SW 1271 (cell line): Measurements from ENCODE around the gene GPR15.
A peak's percentile ranks its signal among the peaks of the same experiment; 100 is the strongest.
"Not testable (repeated sequence)": the region's sequence is repeated elsewhere in the genome, so short reads cannot be mapped to it uniquely, and the experiment has no call there.

Experiments
- DNase-seq, 2 experiments: peaks; one replicate each; lab custom pipeline; 2025; lab: John Stamatoyannopoulos, UW

Gene GPR15

DNA sequence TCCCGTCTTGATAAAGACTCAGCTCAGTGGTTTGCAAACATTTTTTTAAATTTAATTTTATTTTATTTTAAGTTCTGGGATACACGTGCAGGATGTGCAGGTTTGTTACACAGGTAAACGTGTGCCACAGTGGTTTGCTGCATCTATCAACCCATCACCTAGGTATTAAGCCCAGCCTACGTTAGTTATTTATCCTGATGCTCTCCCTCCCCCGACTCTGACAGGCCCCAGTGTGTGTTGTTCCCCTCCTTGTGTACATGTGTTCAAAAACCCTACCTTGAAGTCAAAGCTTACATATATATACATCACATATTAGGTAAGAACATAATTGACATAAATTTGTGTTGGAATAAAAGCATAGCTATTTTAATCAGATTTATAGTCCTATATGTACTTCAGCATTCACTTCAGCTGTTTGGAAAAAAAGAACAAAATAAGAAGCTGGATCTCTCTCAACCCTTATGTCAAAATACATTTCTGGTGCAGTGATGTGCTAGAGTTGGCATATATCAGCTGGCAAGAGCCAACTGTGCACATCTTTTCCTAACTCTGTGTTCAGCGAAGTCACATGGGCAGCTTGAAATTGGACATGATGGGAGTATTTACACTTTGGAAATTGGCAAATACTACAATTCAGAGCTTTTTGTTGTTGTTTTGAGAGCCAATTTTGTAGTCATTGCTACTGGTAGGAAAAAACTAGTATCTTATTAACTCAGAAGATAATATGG is 26.5 kb downstream of the GPR15 start:
- DNase-seq, result no peak

DNA sequence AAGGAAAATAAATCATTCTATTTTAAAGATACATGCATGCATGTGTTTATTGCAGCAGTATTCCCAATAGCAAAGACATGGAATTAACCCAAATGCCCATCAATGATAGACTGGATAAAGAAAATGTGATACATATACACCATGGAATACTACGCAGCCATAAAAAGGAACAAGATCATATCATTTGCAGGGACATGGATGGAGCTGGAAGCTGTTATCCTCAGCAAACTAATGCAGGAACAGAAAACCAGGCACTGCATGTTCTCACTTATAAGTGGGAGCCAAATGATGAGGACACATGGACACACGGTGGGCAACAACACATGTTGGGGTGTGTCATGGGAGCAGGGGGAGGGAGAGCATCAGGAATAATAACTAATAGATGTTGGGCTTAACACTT is 28.0 kb downstream of the GPR15 start:
- DNase-seq, result not testable (repeated sequence)

DNA sequence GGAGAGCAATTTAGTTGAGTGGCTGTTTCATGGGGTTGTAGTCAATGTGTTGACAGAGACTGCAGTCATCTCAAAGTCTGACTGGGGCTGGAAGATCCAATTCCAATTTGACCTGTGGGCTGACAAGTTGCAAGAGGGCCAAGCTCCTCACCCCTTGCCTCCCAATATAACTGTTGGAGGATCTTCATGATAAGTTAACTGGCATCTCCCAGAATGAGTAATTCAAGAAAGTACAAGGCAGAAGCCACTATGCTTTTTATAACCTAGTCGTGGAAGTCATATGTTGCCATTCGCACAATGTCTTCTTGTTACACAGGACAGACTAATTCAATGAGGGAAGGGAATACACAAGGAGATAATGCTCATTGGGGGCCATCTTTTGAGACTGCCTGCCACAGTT is 29.1 kb downstream of the GPR15 start:
- DNase-seq, result no peak

DNA sequence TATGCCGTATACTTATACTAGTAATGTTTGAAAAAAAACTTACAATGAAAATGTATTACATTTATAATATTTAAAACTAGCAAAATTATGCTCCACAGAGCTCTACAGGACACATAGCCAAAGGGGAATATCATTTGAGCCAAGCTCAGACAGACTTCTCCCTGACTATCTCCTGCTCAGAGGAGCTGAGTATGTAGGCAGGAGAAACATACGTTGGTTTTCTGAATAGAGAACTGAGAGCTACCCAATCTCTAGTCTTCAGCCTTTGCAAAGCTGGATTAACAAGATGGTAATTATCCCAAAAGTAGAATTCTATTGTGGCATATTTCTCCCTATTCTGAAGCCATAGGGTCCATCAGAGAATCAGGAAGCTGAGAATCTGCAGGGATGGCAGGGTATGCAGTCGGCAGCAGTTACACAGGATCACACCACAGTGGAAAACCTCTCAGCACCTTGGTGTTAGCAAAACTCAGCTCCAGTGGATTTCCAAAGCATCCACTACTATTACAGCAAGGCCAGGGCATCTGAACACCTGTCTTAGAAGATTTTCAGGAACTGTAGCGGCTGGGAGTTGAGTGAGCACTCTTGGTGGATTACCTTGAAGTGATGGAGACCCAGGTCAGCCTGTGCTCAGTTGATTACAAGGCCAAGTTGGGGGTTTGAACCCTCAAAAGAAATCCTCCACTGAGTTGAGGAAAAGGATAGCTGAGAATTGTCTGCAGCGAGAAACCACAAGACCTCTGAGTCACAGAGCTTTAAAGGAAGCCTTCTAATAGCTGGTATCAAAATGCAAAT is 30.1 kb downstream of the GPR15 start:
- DNase-seq, result peak in 1 of 2 experiments; percentile 9

DNA sequence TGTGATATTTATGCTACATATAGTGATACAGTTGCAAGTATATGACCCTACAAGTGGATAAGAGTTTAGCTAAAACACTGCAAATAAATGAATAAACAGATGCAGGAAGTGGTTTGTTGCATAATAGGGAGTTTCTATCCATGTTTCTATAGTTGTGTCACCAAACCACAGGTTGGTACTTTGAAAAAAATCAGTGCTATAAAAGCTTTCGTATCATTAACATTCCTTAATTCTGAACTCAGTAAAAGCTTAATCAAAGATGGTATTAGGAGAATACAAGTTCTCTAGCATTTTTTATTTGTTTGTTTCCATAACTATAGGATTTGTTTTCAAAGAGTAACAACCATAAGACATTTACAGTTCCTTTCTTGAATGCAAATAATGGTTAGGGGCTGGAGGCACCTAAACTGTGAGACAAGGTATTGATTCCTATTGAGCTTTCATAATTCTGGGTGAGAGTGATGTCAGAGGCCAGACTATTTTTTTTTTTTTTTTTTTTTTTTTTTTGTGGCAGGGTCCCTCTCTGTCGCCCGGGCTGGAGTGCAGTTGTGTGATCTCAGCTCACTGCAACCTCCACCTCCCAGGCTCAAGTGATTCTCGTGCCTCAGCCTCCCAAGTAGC is 32.0 kb downstream of the GPR15 start:
- peak in 1 of 2 experiments; percentile 64 for DNase-seq

DNA sequence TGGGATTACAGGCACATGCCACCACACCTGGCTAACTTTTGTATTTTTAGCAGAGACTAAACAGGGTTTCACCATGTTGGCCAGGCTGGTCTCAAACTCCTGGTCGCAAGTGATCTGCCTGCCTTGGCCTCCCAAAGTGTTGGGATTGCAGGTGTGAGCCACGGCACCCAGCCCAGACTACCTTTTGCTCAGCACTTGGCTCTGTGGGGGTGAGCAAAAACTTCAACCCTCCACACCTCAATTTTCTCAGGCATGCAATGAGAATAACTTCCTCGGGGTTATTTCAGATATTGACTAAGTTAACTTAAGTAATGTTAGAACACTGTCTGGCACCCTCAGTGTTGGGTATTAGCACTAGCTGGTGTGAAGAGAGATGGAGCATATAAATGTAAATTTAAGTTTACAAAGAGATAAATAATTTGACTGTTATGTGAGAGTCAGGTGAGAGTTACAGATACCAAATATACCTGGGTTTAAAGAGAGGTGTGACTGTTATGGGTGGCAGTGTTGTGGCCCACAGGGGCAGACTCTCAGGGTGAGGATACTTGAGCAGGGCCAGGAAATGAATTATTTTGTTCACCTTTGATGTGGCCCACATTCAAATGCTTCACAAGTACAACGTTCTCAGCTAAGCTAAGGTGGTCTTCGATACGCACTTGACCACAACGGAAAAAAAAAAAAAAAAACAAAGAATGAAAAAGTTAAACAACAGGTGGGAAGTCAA is 32.7 kb downstream of the GPR15 start:
- DNase-seq, result no peak

DNA sequence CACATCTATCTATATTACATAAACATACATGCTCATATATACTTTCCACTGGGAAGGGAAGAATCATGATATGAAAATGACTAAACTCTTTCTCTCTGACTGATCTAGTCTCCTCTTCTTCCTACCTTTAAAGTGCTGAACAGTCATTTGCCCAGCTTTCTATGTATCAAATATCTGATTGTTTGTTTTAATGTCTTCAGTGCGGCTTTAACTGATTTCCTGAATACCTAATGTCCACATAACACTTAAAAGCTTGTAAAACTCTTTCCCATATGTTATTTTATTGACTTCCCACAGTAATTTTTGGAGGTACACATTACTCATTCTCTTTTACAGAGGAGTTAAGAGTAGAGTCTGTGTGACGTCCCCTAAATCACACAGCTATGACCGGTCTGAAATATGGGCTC is 33.5 kb downstream of the GPR15 start:
- no peak for DNase-seq

DNA sequence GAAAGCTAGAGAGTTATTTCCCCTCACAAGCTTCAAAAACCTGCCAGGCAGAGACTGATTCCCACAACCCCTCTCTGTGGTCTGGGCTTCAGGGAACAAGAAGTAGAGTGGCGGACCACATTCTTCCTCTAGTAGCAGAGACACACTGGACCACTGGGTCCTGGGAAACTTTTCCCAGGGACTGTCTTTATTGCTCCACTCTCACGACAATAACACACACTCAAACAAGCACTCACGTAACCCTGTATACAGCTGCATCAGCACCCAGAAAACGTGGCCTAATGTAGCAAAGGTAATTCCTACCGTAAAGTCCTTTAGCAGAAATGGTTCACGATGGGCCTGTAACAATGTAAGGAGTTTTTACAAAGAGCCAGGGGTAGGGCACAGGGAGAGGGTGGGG is 34.1 kb downstream of the GPR15 start:
- DNase-seq, result no peak

DNA sequence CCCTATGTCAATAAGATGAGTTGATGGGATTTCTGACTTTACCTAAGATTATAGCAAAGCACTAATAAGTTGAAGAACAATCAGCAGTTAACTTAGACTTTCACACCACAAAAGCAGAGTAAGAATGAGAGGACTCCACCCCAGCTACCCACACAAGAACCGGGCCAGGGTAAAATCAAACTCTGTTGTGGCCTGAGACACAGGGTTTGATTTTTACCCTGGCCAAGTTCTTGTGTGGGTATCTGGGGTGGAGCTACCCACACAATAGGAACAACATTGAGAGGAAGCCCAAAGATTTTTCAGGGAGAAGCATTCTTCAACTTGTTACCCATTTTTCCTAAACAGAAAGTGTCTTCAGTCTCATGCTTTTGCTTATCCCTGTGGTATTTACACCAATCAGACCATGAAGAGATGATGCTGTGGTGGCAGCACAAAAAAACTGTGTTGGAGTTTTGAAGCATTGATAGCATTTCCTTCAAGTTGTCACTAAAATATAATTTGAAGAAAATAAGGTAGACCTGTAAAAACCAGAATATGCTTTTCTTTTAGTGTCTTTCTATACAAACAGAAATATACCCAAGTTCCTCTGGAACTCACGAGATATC is 36.0 kb downstream of the GPR15 start:
- no peak for DNase-seq

DNA sequence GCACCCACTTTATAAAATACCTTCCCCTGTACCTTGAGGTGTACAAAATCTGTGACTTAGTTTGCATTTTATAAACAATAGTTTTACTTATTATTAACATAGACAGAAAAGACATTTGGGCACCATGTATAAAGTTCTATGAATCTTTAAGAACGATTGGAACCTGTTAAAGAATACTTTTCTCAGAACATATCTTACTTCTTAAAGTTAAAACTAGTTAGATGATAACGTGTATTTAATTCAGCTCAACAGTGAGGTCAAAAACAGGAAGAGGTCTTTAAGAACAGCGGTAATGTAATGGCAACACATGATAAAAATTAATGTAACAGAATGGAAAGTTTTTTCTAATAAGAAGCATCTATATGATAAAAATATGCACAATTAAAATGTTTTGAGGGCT is 36.6 kb downstream of the GPR15 start:
- no peak for DNase-seq

DNA sequence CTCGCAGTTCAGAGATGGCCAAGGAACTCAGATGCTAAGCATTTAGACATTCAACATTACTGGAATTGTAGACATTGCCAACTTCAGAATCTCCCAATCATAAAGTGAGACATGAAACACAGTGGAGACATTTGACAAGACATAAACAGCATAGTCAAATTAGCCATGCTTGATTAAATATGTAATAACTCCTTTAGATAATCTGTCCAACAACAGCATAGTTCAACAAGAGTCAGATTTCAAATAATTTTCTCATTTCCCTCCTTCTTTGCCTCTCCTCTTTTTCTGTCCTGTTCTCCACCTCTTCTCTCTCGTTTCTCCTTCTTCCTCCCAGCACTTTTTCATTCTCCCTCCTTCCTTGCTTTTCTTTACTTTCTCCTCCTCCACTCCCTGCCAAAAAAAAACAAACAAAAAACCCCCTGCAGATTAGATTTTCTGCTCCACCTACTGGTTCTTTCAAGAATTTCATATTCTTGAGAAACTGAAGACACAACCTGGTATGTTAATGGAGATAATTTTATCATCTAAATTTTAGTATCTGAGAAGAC is 41.5 kb downstream of the GPR15 start:
- peak in 1 of 2 experiments; percentile 25 for DNase-seq

DNA sequence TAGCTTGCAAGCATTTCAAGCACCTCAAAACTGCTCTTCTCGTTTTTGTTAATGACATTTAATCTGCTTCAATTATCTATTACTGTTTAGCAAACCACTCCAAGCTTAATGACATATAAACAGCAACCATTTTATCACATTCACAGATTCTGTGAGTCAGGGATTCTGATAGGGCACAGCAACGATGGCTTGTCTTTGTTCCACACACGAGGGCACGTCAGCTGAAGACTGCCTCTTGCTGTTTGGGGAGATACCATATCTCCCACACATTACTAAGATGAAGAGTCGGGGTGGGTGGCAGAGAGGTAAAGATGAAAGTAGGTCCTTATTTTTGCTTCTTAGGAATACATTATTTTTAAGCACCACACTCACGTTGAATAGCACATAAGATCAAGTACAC is 42.4 kb downstream of the GPR15 start:
- DNase-seq, result no peak

DNA sequence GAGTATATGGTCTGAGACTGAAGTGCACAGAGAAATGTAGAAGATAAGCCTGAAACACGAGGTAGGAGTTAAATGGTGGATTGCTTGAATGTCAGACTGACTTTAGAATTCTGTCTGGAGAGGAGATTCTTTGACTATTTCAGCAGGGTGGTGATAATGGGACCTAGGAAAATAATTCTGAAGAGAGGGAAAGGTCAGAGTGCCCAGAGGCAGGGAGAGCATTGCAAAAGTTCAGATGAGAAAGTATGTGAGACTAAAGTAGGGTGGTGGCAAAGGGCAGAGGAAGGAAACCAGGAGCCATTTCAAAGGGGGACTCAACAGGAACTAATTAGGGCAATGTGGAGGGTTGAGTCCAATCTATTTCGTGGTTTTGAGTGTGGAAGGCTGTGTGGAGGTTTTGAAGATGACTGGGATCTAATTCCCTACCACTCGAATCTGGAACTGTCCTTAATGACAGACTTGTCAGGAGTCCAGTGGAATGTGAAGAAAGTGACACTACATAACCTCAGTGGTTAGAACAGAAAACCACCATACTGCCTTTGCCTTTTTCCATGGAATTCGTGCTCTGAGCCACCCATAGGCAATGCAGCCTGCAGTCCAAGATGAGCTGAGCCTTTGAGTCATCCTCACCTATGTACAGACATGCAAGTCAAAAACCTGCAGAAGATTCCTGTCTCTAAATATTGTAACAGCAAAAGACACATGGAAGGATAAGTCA is 45.6 kb downstream of the GPR15 start:
- no peak for DNase-seq

DNA sequence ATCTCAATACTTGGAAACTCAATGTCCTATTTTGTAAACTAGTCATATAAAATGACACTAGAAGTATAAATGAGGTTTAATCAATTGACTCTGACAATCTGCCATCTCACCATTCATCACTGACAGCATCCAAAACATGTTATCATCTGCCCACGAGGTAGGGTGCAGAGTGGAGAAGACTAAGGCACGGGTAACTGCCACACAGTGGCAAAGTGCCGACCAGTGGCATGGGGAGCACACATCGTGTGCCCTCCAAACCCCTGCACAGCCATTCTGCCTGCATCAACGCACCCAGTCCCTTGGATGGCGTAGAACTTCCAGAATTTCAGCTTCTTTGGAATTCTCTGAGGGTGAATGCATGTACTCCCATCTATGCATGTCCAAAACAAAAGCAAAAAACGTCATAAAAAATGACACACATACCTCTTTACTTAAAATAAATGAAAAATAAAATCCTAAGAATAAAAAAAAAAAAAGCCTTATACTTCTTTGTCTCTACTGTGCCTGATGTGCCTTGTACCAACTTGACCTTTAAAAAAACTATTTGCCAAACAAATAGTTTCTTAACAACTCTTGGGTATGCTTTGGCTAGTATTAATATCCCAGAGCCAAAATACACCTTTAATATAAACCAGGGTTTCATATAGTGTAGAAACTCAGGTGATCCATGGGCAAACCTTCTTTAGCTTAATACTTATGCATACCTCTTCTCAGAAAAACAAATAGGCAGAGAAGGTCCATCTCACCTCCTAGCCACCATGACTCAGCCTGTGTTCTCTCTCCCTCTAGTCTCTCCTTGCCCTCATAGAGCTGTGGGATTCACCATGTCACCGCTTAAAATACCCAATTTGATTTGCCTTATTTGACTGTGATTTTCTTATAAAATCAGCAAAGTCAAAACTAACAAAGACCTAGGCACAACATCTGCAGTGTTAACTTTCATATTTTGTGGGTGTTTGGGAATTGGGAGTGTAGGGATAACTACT is 48.9 kb downstream of the GPR15 start:
- DNase-seq, result no peak

DNA sequence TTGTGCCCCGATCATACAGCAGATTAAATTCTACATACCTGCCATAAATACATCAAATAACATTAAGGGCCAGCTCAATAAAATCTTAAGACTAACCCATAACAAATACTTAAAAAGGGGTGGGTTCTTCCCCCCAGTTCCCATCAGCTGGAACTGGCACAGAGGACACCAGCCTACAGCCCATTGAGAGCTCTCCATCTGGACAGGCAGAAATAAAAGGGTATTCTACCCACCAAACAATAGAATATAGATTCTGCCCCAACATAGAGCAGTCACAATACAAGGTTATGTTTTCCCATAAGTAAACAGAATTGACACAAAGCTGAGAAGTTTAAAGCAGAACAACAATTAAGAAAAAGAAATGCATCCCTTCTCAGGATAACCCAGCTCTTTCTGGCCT is 49.7 kb downstream of the GPR15 start:
- no peak for DNase-seq

DNA sequence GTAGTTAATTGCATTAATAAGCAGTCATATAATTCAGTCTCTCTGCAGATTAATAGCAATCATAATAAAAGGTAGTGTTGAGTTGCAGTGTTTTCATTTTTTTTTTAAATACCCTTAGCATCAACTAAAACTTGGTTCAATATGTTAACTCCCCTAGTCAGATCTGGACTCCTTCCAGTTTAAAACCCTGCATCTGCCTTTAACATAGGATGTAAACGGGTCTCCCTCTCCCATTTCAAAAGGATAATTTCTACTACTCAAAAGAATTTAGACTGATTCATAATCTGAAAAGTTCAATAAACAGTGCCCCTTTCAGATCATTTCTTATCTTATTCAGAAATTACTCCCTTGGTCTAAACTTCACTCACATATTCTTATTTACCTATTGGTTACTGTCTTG is 50.3 kb downstream of the GPR15 start:
- DNase-seq, result no peak

DNA sequence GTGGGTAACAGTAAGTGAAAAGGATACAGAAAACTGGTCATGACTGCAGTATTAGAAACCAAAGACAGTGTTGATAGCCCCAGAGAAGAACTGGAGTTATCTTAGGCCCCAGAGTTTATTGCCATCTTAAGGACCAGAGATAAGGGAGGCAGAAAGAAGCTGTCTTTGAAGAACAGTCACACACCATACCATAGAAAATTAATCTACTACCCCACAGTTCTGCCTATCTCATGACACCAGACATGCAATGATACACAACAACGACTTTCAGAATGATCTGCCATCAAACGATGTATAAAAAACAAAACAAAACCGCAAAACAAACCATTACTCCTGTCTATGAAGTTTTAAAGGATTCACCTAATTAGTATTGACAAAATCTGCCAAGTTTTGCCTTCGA is 52.0 kb downstream of the GPR15 start:
- no peak for DNase-seq
